Progenitor cell of endocrine pancreas (in vitro differentiated cells): Measurements from ENCODE around the gene OR7G2. TPM values are rescaled to one million over a fixed set of nuclear protein-coding genes. Genes with fewer than 3 reads are reported as not detected.
"Not testable (repeated sequence)": the region's sequence is repeated elsewhere in the genome, so short reads cannot be mapped to it uniquely, and the experiment has no call there.

Source experiments
- DNase-seq: peaks from one replicate; pipeline ENCODE4 v3.0.0; 2021; ENCODE audit warnings: low spot score; ENCODE audit not compliant: unreplicated experiment
- H3K27ac Mint-ChIP-seq: 2 replicates; pipeline ENCODE4 v1.8.0; 2021; ENCODE audit warnings: mild to moderate bottlenecking, moderate library complexity, mixed read lengths
- H3K27me3 Mint-ChIP-seq: 2 replicates; pipeline ENCODE4 v1.8.0; 2021; ENCODE audit warnings: mixed read lengths
- H3K36me3 Mint-ChIP-seq: 2 replicates; pipeline ENCODE4 v1.8.0; 2022; ENCODE audit warnings: mixed read lengths; ENCODE audit not compliant: insufficient read depth
- H3K4me1 Mint-ChIP-seq: 2 replicates; pipeline ENCODE4 v1.8.0; 2021; ENCODE audit warnings: low read depth, mixed read lengths
- H3K4me3 Mint-ChIP-seq: 2 replicates; pipeline ENCODE4 v1.8.0; 2021; ENCODE audit warnings: low read depth, mild to moderate bottlenecking, moderate library complexity, mixed read lengths
- H3K9me3 Mint-ChIP-seq: 2 replicates; pipeline ENCODE4 v1.8.0; 2021; ENCODE audit warnings: low read depth, mixed read lengths
- CTCF ChIP-seq: fragments of 200-600 bp; sonication (generic); IDR thresholded peaks from one replicate; pipeline ENCODE4 v1.5.0; 2021; ENCODE audit warnings: antibody characterized with exemption, mild to moderate bottlenecking; ENCODE audit not compliant: unreplicated experiment
- total RNA-seq: library from RNA; stranded (reverse); gene quantifications from 2 replicates; pipeline ENCODE4 v1.2.1, GENCODE V29; 2021

OR7G2 gene
- total RNA-seq, 1 donor from 2014 or later = not detected

GRCh38 chr19:9076901-9077300 is 30.4 kb downstream of the OR7G2 start:
- Mint-ChIP-seq H3K4me3 (no peak overlapping the region), H3K27me3 (no peaks in the 10 kb centered on the region), H3K9me3 (no peaks in the 10 kb centered on the region), H3K4me1 (peaks cover 34% of the 10 kb centered on the region), H3K36me3 (no peaks in the 10 kb centered on the region), H3K27ac (no peak overlapping the region)
- no peak for TF ChIP-seq CTCF
- DNase-seq = no peak

- H3K4me3 Mint-ChIP-seq = no peak overlapping the region
These were observed 32.0 kb downstream of the OR7G2 start for GRCh38 chr19:9075064-9075949.

GRCh38 chr19:9073806-9074205 is 33.5 kb downstream of the OR7G2 start:
- H3K4me3 Mint-ChIP-seq = no peak overlapping the region
- H3K36me3 Mint-ChIP-seq = no peaks in the 10 kb centered on the region
- no peak for TF ChIP-seq CTCF
- H3K4me1 Mint-ChIP-seq = peaks cover 30% of the 10 kb centered on the region
- peak overlapping the region; percentile 64 for H3K27ac Mint-ChIP-seq
- no peaks in the 10 kb centered on the region for H3K27me3 Mint-ChIP-seq
- no peak for DNase-seq
- no peaks in the 10 kb centered on the region for H3K9me3 Mint-ChIP-seq

More at GRCh38 chr19:9075064-9075949, 32.0 kb downstream of the OR7G2 start:
- DNase-seq = no peak
- H3K27ac Mint-ChIP-seq = peak overlapping the region; percentile 92
- no peaks in the 10 kb centered on the region for H3K36me3 Mint-ChIP-seq
- no peaks in the 10 kb centered on the region for H3K9me3 Mint-ChIP-seq
- no peak for TF ChIP-seq CTCF
- no peaks in the 10 kb centered on the region for H3K27me3 Mint-ChIP-seq
- H3K4me1 Mint-ChIP-seq = peaks cover 34% of the 10 kb centered on the region

GRCh38 chr19:9071720-9072119 is 35.6 kb downstream of the OR7G2 start:
- not testable (repeated sequence) for H3K4me3 Mint-ChIP-seq, H3K36me3 Mint-ChIP-seq, H3K27me3 Mint-ChIP-seq, DNase-seq, H3K27ac Mint-ChIP-seq, H3K9me3 Mint-ChIP-seq
- H3K4me1 Mint-ChIP-seq = peaks cover 19% of the 10 kb centered on the region

- Mint-ChIP-seq H3K9me3 (no peaks in the 10 kb centered on the region), H3K4me3 (no peak overlapping the region), H3K27me3 (no peaks in the 10 kb centered on the region), H3K4me1 (peaks cover 9% of the 10 kb centered on the region), H3K27ac (peak overlapping the region; percentile 64), H3K36me3 (no peaks in the 10 kb centered on the region)
- DNase-seq = no peak
- no peak for TF ChIP-seq CTCF
These were observed 37.2 kb downstream of the OR7G2 start for GRCh38 chr19:9070066-9070465.
